ENCODE data around the gene TPR.

DNA sequence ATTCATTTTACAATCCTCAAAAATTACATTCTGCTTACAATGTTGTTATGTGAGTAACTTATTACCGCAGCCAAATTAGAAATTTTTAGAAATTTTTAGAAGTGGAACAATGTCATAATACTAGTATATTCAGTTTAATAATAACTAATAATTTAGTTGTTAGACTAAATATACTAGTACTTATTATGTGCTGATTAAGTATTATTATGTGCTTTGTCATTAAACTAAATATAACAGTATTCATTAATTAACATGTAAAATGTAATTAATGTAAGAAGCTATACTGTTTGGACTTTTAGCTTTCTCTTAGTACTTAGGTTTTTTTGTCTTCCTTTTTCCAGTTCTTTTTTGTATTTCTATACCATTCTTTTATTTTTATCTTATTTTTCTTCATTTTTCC, 15.9 kb upstream of the TPR start:
- TF ChIP-seq CTCF (conservative IDR thresholded peaks at IDR 0.05 in 1 of 2, IDR thresholded peaks at IDR 0.05 in 1 of 2; ENCODE audit: extremely low read depth in 1 of 2, insufficient read depth in 1 of 2, low read depth in 1 of 2, low read length in 2 of 2) (no peak), EZH2 (IDR thresholded peaks at IDR 0.05; ENCODE audit: borderline replicate concordance, low read length) (no peak)

Data from mammary epithelial cell (primary cell).